GM19397 (cell line): ENCODE results near the gene SRCIN1.
"Not testable (repeated sequence)": the region's sequence is repeated elsewhere in the genome, so short reads cannot be mapped to it uniquely, and the experiment has no call there.

Experiments used
- ATAC-seq: cut with Tn5 transposase; IDR thresholded peaks from one replicate; pipeline ENCODE4 v1.9.1; 2021; ENCODE audit warnings: mild to moderate bottlenecking, moderate library complexity; ENCODE audit not compliant: unreplicated experiment

SRCIN1 gene, protein sequence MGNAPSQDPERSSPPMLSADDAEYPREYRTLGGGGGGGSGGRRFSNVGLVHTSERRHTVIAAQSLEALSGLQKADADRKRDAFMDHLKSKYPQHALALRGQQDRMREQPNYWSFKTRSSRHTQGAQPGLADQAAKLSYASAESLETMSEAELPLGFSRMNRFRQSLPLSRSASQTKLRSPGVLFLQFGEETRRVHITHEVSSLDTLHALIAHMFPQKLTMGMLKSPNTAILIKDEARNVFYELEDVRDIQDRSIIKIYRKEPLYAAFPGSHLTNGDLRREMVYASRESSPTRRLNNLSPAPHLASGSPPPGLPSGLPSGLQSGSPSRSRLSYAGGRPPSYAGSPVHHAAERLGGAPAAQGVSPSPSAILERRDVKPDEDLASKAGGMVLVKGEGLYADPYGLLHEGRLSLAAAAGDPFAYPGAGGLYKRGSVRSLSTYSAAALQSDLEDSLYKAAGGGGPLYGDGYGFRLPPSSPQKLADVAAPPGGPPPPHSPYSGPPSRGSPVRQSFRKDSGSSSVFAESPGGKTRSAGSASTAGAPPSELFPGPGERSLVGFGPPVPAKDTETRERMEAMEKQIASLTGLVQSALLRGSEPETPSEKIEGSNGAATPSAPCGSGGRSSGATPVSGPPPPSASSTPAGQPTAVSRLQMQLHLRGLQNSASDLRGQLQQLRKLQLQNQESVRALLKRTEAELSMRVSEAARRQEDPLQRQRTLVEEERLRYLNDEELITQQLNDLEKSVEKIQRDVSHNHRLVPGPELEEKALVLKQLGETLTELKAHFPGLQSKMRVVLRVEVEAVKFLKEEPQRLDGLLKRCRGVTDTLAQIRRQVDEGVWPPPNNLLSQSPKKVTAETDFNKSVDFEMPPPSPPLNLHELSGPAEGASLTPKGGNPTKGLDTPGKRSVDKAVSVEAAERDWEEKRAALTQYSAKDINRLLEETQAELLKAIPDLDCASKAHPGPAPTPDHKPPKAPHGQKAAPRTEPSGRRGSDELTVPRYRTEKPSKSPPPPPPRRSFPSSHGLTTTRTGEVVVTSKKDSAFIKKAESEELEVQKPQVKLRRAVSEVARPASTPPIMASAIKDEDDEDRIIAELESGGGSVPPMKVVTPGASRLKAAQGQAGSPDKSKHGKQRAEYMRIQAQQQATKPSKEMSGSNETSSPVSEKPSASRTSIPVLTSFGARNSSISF

GRCh38 chr17:38605841-38606645, at the start of gene SRCIN1:
Gene SRCIN1 (minus strand): TSS chr17:38605952. CDS start chr17:38605705, 247 bp downstream.
- ATAC-seq, result no peak

DNA sequence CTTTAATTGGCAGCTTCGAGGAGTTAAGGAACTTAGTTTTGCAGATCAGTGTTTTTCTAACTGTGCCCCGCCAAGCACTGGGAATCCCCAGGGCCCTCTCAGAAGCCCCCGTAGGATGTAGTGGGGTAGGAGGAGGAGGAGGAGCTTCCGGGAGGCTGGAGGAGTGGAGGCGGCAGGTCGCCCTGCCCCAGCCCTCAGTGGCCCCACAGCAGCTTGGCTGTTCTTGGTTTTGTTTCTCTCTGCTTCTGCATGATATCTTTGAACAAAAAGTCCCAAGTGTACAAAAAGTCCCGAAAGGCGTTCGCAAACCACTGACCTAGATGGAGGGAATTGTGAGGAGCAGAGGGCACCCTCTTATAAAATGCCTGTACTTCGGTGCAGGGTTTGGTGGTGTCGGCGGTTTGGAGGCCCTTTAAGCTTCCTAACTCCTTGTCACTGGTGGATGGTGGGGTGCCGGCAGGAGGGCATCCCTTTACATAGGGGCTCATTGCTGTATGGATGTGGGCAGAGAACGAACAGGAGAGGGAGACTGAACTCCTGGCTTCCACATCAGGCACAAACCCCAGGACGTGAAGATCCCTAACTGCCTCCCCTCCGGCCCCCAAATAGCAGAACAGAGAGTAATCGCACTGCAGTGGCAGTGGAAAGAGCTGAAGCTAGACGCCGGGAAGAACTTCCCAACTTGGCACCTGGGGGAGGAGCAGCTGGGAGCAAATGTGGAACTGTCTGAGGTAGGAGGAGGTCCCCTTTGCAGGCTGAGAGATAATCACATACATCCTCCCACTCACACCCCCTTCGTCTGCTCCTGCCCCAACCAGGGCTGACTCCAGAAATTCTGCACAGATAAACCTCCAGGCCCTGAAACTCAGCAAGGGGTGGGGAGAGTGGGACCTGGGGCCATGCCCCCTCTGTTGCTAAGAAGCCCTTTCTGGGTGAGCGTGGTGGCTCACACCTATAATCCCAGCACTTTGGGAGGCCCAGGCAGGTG, 49.0 kb upstream of the SRCIN1 start:
- ATAC-seq, result no peak

DNA sequence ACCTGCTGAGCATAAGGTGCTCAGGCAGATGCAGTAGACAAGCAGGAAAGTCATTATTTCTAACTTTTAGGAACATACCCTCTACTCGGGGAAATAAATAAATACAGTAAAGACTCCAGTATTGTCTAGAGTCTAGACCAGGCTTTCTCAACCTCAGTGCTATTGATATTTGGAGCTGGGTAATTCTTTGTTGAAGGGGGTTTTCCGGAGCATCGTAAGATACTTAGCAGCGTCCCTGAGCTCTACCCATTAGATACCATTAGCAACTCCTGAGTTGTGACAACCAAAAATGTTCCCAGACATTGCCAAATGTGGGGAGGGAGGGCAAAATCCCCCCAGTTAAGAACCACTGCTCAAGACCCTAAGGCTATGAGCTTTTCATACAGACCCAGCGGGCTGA, 47.9 kb upstream of the SRCIN1 start:
- ATAC-seq, result no peak

- ATAC-seq, result no peak
Measured at GRCh38 chr17:38653230-38653629, 47.5 kb upstream of the SRCIN1 start.

GRCh38 chr17:38650653-38651173, 45.0 kb upstream of the SRCIN1 start:
- ATAC-seq, result not testable (repeated sequence)

DNA sequence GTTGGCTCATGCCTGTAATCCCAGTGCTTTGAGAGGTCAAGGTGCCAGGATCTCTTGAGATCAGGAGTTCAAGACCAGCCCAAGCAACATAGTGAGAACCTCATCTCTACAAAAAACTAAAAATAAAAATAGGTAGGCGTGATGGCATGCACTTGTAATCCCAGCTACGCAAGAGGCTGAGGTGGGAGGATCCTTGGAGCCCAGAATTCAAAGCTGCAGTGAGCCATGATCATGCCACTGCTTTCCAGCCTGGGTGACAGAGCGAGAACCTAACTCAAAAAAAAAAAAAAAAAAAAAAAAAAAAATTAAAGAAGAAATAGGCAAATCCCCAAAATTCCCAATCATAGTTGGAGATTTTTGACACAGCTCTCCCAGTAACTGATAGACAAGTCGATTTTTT, 32.2 kb upstream of the SRCIN1 start:
- no peak for ATAC-seq

GRCh38 chr17:38636054-38636453, 30.3 kb upstream of the SRCIN1 start:
- ATAC-seq, result no peak

DNA sequence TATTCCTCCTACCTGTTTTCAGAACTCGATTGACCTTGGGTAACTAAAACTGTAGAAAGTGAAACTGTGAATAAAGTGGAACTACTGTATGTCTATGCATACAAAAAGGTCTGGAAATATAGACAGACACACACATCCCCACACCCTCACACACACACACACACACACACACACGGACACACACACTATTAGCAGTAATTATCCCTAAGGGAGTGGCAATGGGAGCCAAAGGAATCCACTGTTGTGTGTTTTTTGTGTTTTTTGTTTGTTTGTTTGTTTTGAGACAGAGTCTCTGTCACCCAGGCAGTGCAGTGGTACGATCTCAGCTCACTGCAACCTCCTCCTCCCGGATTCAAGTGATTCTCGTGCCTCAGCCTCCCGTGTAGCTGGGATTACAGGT, 26.6 kb upstream of the SRCIN1 start:
- no peak for ATAC-seq

GRCh38 chr17:38628441-38628840, 22.7 kb upstream of the SRCIN1 start:
- no peak for ATAC-seq

DNA sequence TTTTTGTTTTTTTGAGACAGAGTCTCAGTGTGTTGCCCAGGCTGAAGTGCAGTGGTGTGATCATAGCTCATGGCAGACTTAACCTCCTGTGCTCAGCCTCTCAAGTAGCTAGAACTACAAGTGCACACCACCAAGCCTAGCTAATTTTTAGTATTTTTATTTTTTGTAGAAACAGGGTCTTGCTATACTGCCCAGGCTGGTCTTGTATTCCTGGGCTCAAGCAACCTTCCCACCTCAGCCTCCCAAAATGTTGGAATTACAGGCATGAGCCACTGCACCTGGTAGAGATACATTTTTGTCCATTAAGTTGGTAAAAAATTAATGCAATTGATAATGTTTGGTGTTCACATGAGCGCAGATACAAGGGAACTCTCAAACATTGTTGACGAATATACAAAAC, 22.2 kb upstream of the SRCIN1 start:
- no peak for ATAC-seq

- ATAC-seq, result not testable (repeated sequence)
Measured at GRCh38 chr17:38626606-38627226, 21.0 kb upstream of the SRCIN1 start.

DNA sequence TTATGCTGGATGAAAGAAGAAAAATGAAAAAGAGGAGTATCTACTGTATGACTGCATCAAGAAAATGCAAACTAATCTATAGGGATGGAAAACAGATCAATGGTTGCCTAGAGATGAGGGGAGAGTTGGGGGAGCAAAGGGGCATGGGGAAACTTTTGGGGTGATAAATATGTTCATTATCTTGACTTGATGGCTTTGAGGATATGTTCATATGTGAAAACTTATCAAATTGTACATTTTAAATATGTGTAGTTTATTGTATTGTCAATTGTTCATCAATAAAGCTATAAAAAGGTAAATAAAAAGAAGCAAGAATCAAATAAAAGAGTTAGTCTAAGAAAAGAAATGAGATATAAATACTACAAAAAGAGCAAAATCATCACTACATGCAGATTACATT, 19.7 kb upstream of the SRCIN1 start:
- no peak for ATAC-seq

DNA sequence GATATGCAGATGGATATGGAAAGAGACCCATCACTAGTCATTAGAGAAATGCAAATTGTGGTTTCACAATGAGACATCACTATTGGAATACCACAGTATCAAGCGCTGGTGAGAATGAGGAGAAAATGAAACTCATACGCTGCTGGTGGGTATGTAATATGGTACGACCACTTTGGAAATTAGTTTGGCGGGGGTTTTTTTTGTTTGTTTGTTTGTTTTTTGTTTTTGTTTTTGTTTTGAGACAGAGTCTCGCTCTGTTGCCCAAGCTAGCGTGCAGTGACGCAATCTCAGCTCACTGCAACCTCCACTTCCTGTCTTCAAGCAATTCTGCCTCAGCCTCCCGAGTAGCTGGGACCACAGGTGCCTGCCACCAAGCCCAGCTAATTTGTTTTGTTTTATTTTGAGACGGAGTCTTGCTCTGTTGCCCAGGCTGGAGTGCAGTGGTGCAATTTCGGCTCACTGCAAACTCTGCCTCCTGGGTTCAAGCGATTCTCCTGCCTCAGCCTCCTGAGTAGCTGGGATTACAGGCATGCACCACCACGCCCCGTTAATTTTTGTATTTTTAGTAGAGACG, 19.1 kb upstream of the SRCIN1 start:
- ATAC-seq, result not testable (repeated sequence)

GRCh38 chr17:38621538-38621937, 15.8 kb upstream of the SRCIN1 start:
- ATAC-seq, result no peak

DNA sequence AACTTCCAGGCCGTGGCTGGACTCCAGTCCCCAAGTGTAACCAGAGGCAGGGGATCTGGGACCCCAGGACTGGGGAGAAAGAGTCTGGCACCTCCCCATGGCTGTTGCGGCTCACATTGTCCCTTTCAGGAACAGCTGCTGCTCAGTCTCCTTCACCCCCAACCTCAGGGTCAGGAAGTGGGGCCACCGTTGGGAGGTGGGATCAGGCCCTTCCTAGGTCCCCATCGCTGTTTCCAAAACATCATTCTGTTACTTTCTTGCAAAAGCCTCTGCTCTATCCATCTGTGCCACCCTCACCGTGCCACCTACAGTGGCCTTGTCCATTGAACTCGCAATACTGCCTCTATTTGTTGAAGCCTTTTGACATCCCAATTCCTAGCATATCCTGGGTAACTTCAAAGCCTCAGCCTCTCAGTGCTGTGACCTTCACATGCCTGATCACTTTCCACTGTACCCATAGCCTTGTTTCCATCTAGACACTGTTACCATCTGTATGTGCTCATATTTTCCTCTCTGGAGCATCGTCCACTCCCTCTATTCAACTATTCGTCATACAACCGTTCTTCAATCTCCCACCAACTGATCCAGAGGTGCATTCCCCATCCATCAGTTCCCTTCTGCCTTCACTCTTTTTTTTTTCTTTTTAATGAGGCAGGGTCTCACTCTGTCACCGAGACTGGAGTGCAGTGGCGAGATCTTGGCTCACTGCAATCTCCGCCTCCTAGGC, 15.0 kb upstream of the SRCIN1 start:
- ATAC-seq, result no peak

DNA sequence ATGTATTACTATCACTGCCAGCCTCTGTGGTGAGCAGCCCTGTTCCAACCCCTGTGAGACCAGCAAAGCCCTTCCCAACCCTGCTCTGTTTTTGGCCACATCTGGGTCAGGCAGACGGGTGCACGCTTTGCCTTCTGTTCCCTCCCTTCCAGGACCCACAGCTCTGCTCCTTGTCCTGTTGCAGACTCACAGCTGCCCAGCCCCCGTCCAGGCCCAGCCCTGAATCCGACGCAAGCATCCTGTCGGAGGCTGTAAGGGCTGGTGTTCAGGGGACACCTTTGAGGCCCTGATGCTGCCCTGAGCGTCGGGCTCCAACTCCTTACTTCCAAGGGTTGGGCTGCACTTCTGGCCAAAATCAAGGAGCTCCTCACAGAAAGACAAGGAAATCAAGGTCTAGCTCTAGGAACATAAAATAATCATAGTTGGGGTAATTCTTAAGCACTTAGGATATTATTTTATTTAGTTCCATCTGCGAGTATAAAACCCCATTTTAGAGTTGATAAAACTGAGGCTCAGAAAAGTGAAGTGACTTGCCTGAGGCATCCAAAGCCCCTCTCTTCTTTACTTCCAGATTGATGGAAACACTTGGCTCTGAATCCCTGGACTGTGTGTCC, 14.3 kb upstream of the SRCIN1 start:
- no peak for ATAC-seq

DNA sequence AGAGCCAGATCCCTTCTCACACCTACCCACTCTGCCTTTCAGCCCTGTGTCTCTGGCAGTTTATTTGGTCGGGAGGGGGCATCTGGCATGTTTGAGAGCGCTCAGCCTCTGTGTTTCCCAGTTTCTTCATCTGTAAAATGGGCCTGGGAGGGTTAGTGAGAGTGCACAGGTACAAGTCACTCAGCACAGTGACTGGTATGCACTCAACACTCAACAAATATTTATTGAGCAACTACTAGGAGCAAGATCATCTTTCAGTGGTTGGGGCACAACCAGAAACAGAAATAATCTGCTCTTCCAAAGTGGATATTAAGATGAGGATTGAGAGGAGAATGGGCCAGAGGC, 13.7 kb upstream of the SRCIN1 start:
- ATAC-seq, result no peak
